HTERT RPE-1 (cell line): Measurements from ENCODE around the gene EXOSC7.

ENCODE experiments used
- in situ Hi-C: fragments of 300-500 bp; cut with MboI; formaldehyde crosslinking; loops from 4 replicates; pipeline ENCODE4 v1.14.3; 2020; ENCODE audit warnings: low sequenced_read_pairs

Gene EXOSC7

DNA sequence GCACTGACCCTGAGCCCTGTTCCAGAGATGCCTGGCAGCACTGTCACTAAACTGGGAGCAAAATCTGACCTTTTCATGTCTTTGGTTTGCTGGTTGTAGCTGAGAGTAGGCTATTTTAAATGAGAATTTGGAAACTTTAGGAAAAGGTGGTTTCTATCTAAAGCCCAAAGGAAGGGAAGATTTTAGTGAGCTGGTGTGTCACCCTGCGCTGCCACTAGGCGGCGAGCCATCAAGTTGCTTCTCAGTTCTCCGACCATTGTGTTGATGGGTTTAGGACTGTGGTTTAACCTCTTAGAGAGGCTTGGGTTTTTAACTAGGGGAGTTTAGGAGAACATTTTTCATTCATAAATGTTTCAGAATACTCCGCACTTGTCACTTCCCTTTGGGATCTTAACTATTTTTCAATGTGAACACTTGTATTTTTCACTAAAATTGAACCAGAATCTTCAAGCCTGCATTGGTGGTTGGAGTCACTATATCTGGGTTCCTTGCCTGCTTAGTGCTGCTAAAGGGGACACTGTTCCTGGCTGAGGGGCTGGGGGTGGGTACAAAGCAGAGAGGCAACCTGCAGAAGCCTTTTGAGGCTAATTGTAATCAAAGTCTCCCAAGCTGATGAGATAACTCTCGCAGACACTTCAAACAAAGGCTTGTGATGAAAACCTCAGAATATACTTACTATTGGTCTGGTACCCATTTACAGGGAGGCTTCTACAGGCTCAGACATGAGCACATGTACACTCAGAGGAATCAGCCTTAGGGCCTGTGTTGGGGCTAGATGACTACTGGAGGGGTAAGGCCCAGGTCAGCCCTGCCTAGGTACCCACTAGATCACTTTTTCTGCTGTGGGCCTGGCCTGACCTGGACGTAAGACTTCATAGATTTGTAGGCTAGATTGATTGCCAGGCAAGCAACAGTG lies 16.8 kb downstream of the EXOSC7 start:
- in situ Hi-C loops = no loop called here

DNA sequence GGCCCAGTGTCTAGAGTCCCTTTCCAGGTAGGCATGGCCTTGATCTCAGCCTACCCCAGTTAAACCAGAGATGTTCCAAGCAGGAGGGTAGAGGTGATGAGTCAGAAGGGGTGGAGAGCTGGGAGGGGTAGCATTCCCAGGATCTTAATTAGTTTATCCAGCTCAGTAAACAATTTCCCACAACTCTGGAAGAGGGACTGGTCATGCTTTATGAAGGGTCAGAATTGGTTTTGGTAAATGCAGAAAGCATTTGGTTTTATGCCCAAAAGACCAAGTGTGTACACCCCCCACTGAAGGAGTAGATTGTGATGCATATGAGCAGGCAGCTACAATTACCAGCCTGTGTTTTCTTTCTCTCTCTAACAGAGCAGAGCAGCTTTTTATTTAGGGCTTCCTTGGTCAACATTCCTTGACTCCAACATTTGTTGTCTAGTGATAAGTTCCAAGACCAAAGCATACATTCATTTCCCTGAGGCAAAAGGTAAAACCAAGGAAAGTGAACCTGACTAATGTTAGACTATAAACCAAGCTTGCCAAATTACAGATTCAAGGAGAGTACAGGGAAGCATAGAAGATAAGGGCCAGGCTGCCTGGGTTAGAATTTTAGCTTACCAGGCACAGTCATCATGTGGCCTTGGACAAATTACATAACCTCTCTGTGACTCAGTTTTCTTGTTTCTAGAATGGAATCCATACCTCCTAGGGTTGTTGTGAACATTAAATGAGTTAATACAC lies 17.6 kb downstream of the EXOSC7 start:
- in situ Hi-C loops = no loop called here

DNA sequence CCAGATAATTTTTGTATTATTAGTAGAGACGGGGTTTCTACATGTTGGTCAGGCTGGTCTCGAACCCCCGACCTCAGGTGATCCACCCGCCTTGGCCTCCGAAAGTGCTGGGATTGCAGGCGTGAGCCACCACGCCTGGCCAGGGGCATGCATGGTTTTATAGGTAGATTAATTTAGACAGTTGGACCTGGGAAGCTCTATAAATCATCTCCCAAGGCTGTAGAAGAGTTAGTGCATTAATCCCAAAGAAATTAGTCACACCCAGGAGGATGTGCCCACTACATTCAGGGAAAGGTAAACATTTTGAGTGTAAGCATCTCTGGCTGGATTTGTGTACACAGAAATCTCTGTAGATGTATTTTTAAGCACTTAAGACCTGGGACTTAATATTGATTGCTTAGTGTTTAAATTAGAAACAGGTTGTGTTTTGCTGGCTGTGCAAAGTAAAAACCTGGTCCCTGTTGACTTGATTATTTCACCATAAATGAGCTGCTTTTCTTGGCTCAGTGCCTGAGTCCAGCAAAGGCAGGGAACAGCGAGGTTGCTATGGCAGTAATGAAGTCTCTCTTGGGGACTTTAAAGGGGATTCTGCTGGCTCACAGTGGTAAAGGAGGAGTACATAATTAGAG lies 19.2 kb downstream of the EXOSC7 start:
- in situ Hi-C loops = no loop called here

DNA sequence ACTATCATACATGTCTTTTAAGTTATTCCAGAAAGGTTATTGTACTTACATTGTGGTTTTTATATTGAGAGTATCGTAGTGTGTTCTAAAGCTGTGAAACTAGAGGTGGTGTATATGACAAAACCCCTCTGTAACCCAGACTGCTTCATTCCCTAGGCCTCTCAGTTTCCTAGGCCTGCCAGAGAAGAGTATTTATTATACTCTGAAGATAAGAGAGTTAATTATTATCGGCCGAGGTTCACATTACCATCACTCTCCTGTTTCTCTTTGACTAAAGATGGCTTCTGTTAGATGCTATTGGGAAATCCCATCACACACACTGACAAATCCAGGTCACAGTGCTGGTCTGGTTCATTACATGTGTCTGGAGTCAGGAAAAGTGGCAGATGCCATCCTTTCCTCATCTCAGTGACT lies 20.5 kb downstream of the EXOSC7 start:
- in situ Hi-C loops = no loop called here

DNA sequence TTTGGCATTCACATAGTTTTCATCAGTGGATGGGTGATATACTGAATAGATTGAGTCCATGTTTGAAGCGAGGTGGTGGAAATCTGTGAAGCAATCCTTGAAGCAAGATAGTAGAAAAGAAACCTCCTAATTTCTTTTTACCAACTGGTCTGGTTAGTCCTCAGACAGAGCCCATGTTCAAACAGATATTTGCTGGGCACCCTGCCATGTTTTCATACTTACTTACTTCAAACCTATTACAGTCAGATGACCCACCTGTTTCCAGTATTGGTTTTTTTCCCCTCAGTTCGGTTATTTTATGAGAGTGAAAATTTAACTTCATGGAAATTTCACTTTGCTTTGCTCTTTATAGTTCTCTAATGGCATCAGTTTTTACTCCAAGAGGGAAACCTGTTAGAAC lies 23.7 kb downstream of the EXOSC7 start:
- in situ Hi-C loops = no loop called here

DNA sequence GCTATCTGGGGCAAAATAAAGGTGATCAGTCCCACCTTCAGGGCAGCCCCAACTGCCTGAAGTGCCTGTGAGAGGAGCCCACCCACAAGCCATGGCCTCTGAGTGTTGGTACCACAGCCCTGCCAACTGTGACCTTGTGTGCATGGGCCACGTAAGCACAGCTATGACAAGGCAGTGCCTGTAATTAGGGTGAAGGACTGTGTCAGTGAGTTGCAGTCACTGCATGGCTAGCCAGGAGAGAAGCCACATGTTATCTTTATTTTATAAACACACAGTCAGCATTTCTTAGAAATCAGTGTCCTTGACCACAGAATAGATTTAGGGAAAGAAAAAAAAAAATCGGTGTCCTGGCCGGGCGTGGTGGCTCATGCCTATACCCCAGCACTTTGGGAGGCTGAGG lies 24.8 kb downstream of the EXOSC7 start:
- in situ Hi-C loops = no loop called here

DNA sequence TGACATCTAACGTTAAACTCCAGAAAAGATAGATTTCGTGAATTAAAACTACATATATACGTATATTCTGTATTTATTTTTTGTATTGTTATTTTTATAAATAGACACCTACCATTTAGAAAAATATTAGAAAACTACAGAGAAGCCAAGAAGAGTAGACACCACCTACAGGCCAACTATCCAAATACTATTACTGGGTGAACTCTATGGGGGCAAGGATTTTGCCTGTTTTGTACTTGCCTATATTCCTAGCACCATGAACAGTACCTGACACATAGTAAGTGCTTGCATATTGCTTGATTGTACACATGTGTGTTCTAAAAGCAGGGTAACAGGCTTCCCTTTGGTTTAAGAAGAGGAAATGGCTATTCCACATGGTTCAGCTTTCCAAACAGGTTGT lies 25.7 kb downstream of the EXOSC7 start:
- in situ Hi-C loops = no loop called here

DNA sequence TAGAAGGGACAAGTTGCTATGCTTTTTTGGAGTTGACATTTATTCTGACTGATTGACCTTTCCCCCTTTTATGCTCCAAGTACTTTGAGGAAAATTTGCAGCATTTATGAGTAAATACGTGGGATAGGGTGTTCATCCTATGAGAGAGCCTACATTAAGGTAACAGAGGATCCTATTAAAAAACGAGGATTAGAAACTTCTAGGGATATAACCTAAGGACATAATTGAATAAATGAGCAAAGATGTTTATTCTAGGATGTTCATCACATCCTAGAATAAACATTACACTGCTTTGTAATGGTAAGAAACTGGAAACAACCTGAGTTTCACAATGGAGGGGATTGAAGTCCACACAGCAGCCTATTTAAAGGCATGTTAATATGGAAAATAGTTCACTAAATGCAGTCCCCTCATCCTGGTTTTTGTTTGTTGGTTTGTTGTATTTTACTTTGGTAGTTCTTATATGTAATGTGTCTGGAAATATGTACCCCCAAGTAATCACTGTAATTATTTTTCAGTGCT lies 26.2 kb downstream of the EXOSC7 start:
- in situ Hi-C loops = no loop called here

DNA sequence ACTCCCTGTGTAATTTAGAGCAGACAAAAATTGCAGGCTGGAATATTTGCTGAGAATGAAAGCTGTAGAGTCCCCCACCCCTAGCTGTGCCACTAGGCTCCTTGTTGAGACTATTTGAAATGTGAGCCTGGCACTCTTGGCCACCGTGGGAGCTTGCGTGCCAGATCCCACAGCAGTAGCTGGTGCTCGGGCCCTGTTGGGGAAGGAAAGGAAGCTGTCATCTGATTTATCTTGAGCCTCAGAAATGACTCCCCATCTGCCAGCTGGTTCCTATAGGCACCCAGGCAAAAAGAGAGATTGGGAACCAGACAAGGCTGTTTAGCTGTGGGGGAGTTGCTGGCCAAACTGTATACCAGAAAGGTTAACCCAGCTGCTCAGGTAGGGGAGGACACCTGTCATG lies 26.7 kb downstream of the EXOSC7 start:
- in situ Hi-C loops = no loop called here

DNA sequence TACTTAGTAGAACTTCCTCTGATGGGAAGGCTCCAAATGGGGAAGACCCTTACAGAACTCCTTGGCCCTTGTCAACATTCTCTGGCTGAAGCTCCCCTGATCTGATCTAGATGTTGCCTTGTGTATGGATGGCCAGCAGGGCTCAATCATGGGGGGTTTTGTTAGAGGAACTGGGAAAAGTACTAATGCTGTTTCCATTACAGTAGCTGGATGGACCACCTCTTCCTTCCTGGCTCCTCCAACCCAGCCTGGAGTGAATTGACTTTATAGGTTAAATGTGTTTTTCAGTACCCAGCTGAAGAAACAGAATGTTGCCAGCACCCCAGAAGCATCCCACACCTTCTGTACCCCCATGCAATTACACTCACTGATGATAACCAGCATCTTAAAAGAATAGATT lies 27.4 kb downstream of the EXOSC7 start:
- in situ Hi-C loops = no loop called here

DNA sequence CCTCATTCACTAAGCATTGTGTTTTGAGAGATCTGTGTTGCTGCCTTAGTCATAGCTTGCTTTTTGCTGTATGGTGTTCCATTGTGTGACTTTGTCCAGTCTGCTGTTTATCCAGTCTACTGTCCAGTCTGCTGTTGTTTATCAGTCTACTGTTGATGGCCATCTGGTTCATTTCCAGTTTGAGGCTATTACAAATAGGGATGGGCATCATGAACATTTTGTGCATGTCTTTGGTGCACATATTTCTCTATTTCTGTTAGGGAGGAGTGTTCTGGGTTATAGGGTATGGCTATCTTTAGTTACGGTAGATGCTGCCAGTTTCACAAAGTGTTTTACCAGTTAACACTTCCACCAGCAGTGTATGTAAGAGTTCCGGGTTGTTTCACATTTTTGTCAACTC lies 27.8 kb downstream of the EXOSC7 start:
- in situ Hi-C loops = no loop called here

DNA sequence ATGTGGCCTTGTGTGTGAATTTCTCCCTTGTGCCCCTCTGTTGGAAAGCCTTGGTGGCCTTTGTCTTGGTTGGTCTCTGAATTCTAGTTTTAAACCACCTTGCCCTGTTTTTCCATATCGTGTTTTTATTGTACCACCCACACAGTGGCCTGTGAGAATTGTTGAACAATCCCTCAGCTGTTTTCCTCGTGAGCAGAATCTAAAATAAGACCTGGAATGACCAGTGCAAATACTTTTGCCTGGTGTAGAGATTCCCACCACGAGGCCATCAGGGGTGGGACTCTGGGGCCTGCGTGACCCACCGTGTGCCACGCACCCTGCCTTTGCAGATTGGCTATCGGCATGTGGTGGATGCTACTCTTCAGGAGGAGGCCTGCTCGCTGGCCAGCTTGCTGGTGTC lies 31.0 kb downstream of the EXOSC7 start:
- in situ Hi-C loops = no loop called here

DNA sequence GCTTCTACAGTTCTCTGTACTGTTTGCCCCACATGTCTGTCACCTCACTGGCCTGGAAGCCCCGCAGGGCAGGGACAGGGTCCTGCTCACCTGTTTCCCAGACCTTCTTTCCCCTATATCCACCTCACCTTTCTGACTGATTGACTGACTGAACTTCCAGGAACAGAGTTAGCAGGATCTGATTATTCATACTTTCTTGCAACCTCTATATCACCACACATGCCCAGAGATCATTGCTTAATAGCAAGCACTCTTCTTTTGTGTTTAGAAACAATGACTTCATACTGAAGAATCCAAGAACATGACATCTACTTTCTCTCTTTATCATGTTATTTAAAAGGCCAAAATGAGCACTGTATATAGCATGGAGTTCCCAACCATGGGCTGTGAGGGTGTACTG lies 32.1 kb downstream of the EXOSC7 start:
- in situ Hi-C loops = no loop called here

DNA sequence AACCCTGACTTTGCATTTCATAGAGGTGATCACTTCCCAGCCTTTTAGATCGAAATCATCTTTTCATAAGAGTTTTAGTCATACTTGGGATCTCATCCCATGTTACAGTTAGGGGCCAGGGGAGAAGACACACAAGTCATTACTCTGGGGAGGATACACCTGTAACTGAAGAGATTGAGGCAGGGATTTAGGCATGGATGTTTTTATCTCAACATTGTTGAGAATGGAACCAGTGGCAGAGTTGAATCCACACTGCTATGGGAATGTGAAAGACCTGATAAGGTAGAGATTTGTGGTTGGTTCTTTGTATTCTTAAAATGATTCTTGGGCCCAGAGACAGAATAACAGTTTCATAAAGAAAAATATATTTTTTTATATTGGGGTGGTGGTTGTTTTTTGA lies 33.8 kb downstream of the EXOSC7 start:
- in situ Hi-C loops = no loop called here

DNA sequence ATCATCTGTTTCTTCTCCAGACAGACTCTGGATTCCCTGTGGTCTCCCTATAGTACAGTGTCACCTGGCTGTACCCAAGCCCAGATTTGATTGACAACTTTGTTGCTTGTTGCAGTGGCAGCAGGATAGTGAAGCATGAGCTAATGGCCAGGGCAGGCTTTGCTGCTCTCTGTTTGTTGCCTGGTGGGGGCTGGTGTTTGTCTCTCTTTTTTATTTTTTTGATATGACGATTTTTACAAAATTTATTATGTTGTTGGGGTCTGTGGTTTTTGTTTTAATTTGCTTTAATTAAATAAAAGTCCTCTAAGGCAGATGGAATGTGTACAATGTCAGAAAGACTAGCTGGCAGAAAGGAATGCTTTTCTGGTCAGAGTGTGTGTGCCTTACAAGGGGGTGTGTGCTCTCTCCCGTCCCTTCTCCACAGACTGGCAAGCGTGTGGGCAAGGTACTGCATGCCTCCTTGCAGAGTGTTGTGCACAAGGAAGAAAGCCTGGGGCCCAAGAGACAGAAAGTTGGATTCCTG lies 34.8 kb downstream of the EXOSC7 start:
- in situ Hi-C loops = no loop called here

DNA sequence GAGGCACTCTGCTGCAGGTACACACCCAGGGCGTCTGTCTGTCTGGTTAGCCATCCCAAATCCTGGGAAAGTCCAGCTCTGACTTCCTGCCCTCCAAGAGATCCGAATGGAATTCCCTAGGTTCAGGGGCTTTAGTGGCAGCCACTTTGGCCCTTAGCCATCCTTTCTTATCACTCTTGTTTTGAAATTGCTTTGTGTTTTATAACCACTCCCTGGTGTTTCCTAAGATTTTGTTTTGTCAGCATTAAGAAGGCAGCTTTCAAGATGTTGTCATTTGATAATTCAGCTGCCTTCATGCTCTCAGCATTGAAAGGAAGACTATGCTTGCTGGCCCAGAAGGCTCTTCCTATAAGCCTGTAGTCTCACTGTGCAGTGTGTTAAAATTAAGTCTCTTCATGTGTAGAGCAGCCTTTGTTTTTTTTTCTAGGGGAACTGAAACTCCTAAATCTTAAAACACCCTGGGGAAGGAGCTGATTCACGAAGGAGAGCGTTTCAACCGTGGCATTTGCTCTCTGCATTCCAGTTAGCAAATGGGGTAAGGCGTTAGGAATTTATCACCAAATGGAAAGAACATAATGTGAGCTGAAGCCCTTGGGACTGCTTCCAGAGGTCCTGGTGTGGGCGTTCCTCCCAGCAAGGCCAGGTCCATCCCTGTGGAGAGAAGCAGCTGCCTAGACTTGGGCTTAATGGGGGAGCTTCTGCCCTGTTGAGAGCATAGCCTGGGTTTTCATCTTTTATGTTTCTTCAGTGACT lies 35.9 kb downstream of the EXOSC7 start:
- in situ Hi-C loops = no loop called here

DNA sequence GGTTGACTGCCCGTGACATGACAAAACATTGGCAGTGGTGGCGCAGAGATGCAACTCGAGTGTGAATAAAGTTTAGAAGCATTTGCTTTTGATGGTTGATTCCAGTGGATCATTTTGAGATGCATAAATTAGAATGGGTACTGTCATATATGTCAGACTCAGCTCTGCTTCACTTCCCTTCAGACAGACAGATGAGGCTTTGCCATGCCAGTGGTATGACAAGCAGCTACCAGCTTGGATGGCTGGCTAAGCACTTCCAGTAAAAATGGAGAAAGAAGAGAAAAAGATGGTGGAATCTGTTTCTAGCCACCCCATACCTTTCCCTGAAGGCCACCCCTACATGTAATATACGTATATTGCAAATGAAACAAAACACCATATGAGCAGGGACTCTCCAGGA lies 36.5 kb downstream of the EXOSC7 start:
- in situ Hi-C loops = no loop called here

DNA sequence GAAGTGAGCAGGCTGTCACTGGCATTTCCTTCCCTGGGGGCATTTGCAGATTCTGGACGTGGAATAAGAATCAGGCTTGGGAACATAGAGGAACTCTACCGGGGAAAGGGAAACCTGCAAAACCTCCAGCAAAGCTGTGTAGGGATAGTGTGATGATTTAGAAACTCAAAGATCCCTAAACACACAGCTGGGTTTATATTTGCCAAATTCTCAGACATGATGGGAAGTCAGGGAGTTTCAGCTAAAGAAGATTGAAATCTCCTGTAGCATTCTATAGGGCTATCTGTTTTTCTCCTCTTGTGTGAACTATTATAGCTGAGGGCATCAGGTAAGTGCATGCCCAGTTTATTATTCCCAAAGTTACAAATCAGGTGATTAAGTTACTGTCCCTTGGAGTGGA lies 40.9 kb downstream of the EXOSC7 start:
- in situ Hi-C loops = no loop called here

DNA sequence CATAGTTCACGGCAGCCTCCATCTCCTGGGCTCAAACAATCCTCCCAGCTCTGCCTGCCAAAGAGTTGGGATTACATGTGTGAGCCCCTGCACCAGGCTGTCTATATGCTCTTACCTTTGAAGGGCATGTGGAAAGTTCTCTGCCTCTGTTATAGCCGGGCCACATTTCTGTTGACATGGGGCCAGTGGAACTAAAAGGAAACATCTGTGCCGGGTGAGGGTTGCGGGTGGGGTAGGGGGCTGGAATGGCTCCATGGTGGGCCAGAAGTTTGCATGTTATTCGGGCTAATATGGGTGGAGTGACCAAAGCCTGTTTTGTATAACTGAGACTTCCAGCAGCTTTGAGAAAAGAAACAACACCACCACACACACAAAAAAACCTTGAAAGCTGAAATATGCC lies 41.8 kb downstream of the EXOSC7 start:
- in situ Hi-C loops = no loop called here

DNA sequence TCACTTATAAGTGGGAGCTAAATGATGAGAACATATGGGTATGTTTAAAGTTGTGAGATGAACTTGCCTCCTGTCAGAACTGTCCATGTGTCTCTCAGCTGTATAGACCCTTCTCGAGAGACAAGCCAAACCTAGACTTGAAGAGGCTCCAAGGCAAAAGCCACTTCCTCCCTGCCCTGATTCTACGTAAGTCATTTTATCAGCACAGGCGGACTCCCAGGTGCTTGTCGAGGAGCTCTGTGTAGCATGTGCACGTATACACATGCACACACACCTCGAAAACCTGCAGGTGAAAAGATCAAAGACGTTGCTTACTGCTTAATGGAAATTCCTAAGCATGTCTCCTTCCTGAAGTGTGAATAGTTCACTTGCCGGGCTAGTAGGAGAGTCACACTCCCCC lies 44.5 kb downstream of the EXOSC7 start:
- in situ Hi-C loops = no loop called here
